Measurements from ENCODE around the gene CIAO2A. TPM values are rescaled to one million over a fixed set of nuclear protein-coding genes. Genes with fewer than 3 reads are reported as not detected.

The CIAO2A gene, protein sequence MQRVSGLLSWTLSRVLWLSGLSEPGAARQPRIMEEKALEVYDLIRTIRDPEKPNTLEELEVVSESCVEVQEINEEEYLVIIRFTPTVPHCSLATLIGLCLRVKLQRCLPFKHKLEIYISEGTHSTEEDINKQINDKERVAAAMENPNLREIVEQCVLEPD
- total RNA-seq = 41.7 and 62.2 TPM in 2 replicates

DNA sequence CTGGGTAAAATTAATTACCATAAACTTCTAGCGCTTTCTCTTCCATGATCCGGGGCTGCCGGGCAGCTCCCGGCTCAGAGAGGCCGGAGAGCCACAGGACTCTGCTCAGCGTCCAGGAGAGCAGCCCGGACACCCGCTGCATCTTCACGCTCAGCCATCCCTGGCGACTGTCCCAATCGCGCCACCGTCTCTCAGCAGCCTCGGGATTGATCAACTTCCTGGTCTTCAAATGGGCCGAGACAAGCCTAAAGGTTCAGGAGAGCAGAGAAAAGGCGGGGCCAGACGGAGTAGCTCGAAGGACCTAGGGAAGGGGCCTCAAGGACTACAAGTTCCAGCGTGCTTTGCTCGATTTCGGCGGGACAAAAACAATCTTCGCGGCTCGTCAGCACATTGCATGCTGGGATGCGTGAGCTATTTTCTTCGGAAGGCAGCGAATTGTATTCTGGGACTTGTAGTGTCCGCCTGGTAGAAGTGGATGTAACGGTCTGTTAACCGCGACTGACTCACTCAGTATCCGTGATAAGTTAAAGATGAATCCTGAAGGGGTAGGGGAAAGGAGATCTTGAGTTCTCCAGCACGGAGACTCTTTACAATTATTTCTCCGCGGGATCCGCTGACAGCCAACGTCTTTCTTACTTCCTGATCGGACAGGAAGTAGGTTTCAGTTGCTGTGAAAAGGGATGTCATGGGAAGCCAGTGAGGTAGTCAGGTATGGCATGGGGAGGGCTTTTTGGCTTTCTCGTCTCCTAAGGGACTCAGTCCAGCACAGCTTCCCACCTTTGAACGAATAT lies at the start of gene CIAO2A:
TSS of gene CIAO2A (minus strand) at position 212 of the 791 bp plus-strand sequence. CDS start at position 142, 70 bp downstream.

DNA sequence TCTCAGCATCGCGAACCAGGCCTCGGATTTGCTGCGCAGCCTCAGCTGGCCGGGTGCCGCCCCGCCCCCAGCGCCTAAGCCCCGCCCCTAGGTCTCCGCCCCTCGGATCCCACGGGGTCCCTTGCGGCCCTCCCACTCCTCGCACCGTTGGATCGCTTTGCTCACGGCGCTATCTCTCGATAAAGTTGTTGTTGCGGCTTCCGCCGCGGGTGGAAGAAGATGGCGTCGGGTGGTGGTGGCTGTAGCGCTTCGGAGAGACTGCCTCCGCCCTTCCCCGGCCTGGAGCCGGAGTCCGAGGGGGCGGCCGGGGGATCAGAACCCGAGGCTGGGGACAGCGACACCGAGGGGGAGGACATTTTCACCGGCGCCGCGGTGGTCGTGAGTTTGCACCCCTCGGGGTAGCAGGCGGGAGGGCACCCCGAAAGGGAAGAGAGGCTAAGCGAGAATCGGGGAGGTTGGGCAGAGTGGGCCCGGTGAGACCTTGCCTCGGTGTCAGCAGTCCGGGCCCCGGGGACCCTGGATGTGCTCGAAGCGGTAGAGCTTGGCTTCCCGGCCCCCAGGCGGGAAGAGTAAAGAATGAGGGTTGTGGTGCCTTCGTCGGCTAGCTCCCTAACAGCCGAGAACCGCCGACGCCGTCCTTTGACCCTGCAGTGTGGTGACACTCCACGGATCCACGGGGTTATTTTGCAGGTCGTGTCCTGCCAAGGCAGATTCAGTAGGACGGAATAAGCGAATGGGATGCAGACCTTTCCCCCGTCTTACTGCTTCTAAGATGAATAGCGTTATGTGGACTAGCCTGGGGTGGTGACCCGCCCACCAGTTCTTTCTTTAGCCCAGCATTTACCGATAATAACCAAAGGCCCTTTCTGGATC lies 2.4 kb upstream of the CIAO2A start, which contains the start of gene SNX1:
TSS of gene SNX1 (plus strand) at position 188 of the 873 bp plus-strand sequence. CDS start at position 220, 32 bp downstream.

GRCh38 chr15:64046421-64047153 lies 47.1 kb downstream of the CIAO2A start, which contains the start of gene DAPK2:
DAPK2 (minus strand) TSS chr15:64046485; CDS start chr15:64040261, 6,224 bp downstream.

Other genes with a start within 250 kb of the CIAO2A start
- 2.1 and 3.9 TPM in 2 replicates for gene DAPK2, start 47.4 kb downstream of the CIAO2A start, total RNA-seq
- 26.3 and 57.6 TPM in 2 replicates for gene SNX1, start 2.1 kb upstream of the CIAO2A start, total RNA-seq
- gene SNX22, start 57.9 kb upstream of the CIAO2A start, total RNA-seq = under 0.01 and 0.07 TPM in 2 replicates
- gene PPIB, start 69.2 kb upstream of the CIAO2A start, total RNA-seq = 465 and 1,042 TPM in 2 replicates